ENCODE measurements around the gene KLRF2. TPM values are rescaled to one million over a fixed set of nuclear protein-coding genes. Genes with fewer than 3 reads are reported as not detected.

KLRF2 gene
- total and polyA plus RNA-seq, 10 donors, result 0.17 TPM; not detected in 9

DNA sequence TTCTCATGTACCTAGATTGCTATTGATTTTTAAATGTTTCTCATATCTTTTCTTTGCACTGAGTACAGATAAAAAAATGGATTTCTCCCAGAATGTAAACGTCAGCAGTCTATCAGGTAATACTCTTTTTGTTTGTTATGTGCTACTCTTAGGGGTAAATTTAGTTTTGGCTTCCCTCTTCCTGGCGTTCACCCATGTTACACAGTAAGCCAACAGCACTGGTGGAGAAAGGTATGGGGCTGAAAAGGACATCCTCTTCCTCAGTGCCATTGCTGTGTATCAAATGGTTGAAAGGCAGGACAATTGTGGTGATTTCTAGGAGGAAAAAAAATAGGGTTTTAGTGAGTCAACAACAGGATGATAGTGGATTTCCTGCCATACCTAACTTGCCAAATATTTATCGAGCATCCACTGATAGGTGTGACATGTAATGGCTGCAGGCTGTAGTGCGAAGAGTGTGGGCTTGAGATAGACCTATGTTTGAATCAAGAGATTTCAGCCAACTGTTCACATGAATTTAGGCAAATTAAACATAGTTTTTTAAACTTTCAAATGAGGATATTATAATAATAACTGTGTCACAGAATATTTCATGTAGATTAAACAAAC is 7.5 kb downstream of the KLRF2 start:
- Histone ChIP-seq H3K27ac (peak overlapping the region in 1 of 8 donors; percentile 4), H3K9me3 (no peaks in the 10 kb centered on the region), H3K4me1 (no peaks in the 10 kb centered on the region), H3K4me3 (no peak overlapping the region), H3K36me3 (no peaks in the 10 kb centered on the region), H3K27me3 (replicated peaks in 1 of 7) (no peaks in the 10 kb centered on the region)
- intact Hi-C loops (cut with DNase I; ENCODE audit: low total_unique reads), result no loop called here
- no peak for DNase-seq
- TF ChIP-seq POLR2A (IDR thresholded peaks at IDR 0.05), result no peak
- no peak for TF ChIP-seq POLR2AphosphoS5 (IDR thresholded peaks at IDR 0.05)
- TF ChIP-seq, protein P1, sequence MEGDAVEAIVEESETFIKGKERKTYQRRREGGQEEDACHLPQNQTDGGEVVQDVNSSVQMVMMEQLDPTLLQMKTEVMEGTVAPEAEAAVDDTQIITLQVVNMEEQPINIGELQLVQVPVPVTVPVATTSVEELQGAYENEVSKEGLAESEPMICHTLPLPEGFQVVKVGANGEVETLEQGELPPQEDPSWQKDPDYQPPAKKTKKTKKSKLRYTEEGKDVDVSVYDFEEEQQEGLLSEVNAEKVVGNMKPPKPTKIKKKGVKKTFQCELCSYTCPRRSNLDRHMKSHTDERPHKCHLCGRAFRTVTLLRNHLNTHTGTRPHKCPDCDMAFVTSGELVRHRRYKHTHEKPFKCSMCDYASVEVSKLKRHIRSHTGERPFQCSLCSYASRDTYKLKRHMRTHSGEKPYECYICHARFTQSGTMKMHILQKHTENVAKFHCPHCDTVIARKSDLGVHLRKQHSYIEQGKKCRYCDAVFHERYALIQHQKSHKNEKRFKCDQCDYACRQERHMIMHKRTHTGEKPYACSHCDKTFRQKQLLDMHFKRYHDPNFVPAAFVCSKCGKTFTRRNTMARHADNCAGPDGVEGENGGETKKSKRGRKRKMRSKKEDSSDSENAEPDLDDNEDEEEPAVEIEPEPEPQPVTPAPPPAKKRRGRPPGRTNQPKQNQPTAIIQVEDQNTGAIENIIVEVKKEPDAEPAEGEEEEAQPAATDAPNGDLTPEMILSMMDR (IDR thresholded peaks at IDR 0.05 in 8 of 11, conservative IDR thresholded peaks at IDR 0.05 in 3 of 11), result no peak
- 51 to 72% (median 67%) methylated on average over 4 of the region's 4 CpGs for WGBS, 5 donors

DNA sequence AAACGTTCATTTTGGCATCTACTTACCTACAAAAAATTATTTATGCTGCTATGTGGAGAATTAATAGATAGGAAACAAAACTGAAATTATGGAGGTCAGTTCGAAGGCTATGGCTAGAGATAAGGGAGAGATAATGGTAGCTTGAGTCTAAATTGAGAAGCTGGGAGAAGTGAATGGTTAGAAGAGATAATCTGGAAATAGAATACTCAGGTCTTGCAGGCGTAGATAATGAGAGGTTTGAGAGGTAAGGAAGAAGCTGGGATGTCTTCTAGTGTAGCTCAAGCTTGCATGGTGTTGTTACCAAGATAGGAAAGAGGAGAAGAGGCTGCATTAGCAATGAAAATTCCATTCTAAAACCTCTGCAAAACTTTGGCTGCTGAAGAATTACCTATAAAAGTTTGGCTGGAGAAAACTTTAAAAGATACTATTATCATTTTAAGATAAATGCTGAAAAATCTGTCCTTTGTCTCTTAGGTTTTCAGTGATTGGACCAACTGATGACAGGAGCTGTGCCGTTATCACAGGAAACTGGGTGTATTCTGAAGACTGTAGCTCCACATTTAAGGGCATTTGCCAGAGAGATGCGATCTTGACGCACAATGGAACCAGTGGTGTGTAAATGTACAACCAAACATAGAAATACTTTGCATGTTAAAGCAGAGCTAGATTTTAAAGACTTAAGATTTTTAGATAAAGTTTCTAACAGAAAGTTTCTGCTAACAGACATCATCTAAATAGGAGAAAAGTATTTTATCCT is 14.1 kb downstream of the KLRF2 start:
- TF ChIP-seq POLR2AphosphoS5 (IDR thresholded peaks at IDR 0.05) (no peak), POLR2A (IDR thresholded peaks at IDR 0.05) (no peak)
- TF ChIP-seq, protein P1 (IDR thresholded peaks at IDR 0.05 in 8 of 11, conservative IDR thresholded peaks at IDR 0.05 in 3 of 11), result no peak
- Histone ChIP-seq H3K9me3 (no peaks in the 10 kb centered on the region), H3K27me3 (replicated peaks in 1 of 7) (no peaks in the 10 kb centered on the region), H3K36me3 (no peaks in the 10 kb centered on the region), H3K4me1 (peaks cover 0 to 8% (median 0%) of the 10 kb centered on the region in 6 donors), H3K27ac (no peak overlapping the region), H3K4me3 (no peak overlapping the region)
- intact Hi-C loops (cut with DNase I; ENCODE audit: low total_unique reads), result no loop called here
- 64 to 80% (median 76%) methylated on average over 6 of the region's 6 CpGs for WGBS, 5 donors
- DNase-seq, result no peak

DNA sequence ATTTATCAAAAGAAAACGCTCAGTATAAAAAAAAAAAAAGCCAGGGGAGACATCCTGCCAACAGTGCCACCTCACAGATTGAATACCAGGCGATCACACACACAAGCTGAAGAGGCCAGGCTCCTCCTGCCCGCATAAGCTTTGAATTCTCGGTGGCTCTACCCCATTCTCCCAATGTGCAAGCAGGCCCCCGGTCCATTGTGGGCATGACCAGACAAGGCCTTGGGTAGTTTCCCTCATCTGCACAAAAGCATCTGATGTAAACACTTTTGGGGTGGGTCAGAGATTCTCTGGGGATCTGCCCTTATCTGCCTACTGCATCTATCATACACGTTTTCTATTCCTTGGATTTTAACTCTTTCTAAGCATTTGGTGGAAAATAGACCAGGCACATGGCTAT is 16.2 kb downstream of the KLRF2 start:
- 83 to 89% (median 87%) methylated on average over 6 of the region's 6 CpGs for WGBS, 5 donors
- Histone ChIP-seq H3K27ac (no peak overlapping the region), H3K4me1 (peaks cover 0 to 8% (median 0%) of the 10 kb centered on the region in 6 donors), H3K9me3 (peaks cover 0 to 13% (median 9%) of the 10 kb centered on the region in 8 donors), H3K36me3 (no peaks in the 10 kb centered on the region), H3K4me3 (no peak overlapping the region), H3K27me3 (replicated peaks in 1 of 7) (no peaks in the 10 kb centered on the region)
- TF ChIP-seq POLR2A (IDR thresholded peaks at IDR 0.05) (no peak), POLR2AphosphoS5 (IDR thresholded peaks at IDR 0.05) (no peak)
- TF ChIP-seq, protein P1 (IDR thresholded peaks at IDR 0.05 in 8 of 11, conservative IDR thresholded peaks at IDR 0.05 in 3 of 11), result no peak
- no peak for DNase-seq
- intact Hi-C loops (cut with DNase I; ENCODE audit: low total_unique reads), result no loop called here

DNA sequence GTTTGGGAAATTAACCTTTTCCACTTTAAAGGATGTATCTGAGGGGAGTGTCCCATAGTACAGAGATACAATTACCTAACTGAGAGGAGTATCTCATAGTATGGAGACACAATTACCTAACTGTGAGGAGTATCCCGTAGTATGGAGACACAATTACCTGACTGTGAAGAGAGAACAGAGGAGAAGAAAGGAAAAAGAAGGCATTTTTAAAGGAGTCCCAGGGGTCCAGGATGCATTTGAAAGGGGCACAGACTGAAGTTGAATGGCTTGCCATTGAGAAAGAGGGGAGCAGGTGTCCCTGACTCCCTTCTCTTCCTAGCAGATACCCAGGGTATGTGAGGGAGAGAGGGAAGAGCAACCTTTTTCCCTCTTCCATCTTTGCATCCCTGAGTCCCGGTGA is 17.9 kb downstream of the KLRF2 start:
- WGBS, 5 donors, result 79 to 95% (median 85%) methylated on average over 2 of the region's 2 CpGs
- intact Hi-C loops (cut with DNase I; ENCODE audit: low total_unique reads), result no loop called here

More for the DNA sequence above, 17.9 kb downstream of the KLRF2 start:
- Histone ChIP-seq H3K4me1 (peaks cover 0 to 8% (median 0%) of the 10 kb centered on the region in 6 donors), H3K4me3 (no peak overlapping the region), H3K27ac (no peak overlapping the region), H3K36me3 (no peaks in the 10 kb centered on the region), H3K9me3 (peaks cover 0 to 30% (median 24%) of the 10 kb centered on the region in 8 donors), H3K27me3 (replicated peaks in 1 of 7) (no peaks in the 10 kb centered on the region)
- DNase-seq, result no peak
- TF ChIP-seq POLR2AphosphoS5 (IDR thresholded peaks at IDR 0.05) (no peak), POLR2A (IDR thresholded peaks at IDR 0.05) (no peak)
- TF ChIP-seq, protein P1 (IDR thresholded peaks at IDR 0.05 in 8 of 11, conservative IDR thresholded peaks at IDR 0.05 in 3 of 11), result no peak
